K562 (cell line): ENCODE data around the gene CLCN6. TPM values are rescaled to one million over a fixed set of nuclear protein-coding genes. Genes with fewer than 3 reads are reported as not detected.

ENCODE experiments used
- ARID1B ChIP-seq: fragments of 450-650 bp; IDR thresholded peaks from 2 replicates; pipeline ENCODE4 v1.6.1; 2016; ENCODE audit warnings: antibody characterized with exemption, mild to moderate bottlenecking, inconsistent platforms
- CLOCK ChIP-seq: fragments of 250-450 bp; sonication (Bioruptor Pico); IDR thresholded peaks from 2 replicates; pipeline ENCODE4 v1.4.0; 2020; ENCODE audit warnings: mild to moderate bottlenecking, moderate library complexity, borderline replicate concordance
- ELF1 ChIP-seq: fragments of 200-800 bp; sonication (Bioruptor generic); IDR thresholded peaks from 2 replicates; pipeline ENCODE4 v1.6.1; 2016; ENCODE audit warnings: missing genetic modification characterization, missing compliant biosample characterization
- ETV5 ChIP-seq: sonication (generic); formaldehyde crosslinking; IDR thresholded peaks from 2 replicates; pipeline ENCODE4 v1.4.0; 2020; ENCODE audit warnings: low read depth, mild to moderate bottlenecking, missing genetic modification reagents
- FOXP4 ChIP-seq: sonication (generic); formaldehyde crosslinking; IDR thresholded peaks from 2 replicates; pipeline ENCODE4 v1.8.0; 2022; ENCODE audit warnings: mild to moderate bottlenecking, missing genetic modification reagents, borderline replicate concordance
- IRF9 ChIP-seq: fragments of 450-650 bp; IDR thresholded peaks from 2 replicates; pipeline ENCODE4 v1.6.1; 2016; ENCODE audit warnings: missing biosample characterization, missing genetic modification characterization
- KDM1A ChIP-seq, 2 experiments: fragments of 450-650 bp; IDR thresholded peaks; 2 replicates each; pipeline ENCODE4 v1.6.1; 2016; ENCODE audit warnings: mild to moderate bottlenecking in 2 of 2
- MAFF ChIP-seq: IDR thresholded peaks from 2 replicates; pipeline ENCODE4 v1.6.1; 2012; ENCODE audit warnings: low read length, improper control_type of control experiment
- MTA1 ChIP-seq: fragments of 450-650 bp; IDR thresholded peaks from 2 replicates; pipeline ENCODE4 v1.6.1; 2017; ENCODE audit warnings: borderline replicate concordance
- MXI1 ChIP-seq: IDR thresholded peaks from 2 replicates; pipeline ENCODE4 v1.6.1; 2011; ENCODE audit warnings: low read depth, mild to moderate bottlenecking, improper control_type of control experiment, low read length
- NBN ChIP-seq: fragments of 450-650 bp; IDR thresholded peaks from 2 replicates; pipeline ENCODE4 v1.6.1; 2016; ENCODE audit warnings: low read depth, mild to moderate bottlenecking
- SIRT6 ChIP-seq: IDR thresholded peaks from one replicate; pipeline ENCODE4 v1.6.1; 2012; ENCODE audit warnings: low read depth, mild to moderate bottlenecking, control low read depth, inconsistent platforms, low read length, moderate library complexity
- SMARCB1 ChIP-seq: IDR thresholded peaks from 2 replicates; pipeline ENCODE4 v1.6.1; 2011; ENCODE audit warnings: improper control_type of control experiment, low read depth; ENCODE audit not compliant: insufficient read length
- SRF ChIP-seq, 2 experiments: fragments of 250-450, 450-650 bp in 1 of 2; sonication (Bioruptor Pico) in 1 of 2; sonication (generic) in 1 of 2; formaldehyde crosslinking; IDR thresholded peaks; 2 replicates each; pipeline versions ENCODE4 v1.5.0 to v1.5.1; 2020 to 2022; ENCODE audit warnings: mild to moderate bottlenecking in 1 of 2, missing genetic modification reagents in 1 of 2
- TCF15 ChIP-seq: fragments of 250-450 bp; sonication (Bioruptor Pico); IDR thresholded peaks from 2 replicates; pipeline ENCODE4 v1.8.0; 2022; ENCODE audit warnings: moderate library complexity, mild to moderate bottlenecking, inconsistent platforms
- TCF3 ChIP-seq: sonication (generic); formaldehyde crosslinking; IDR thresholded peaks from 2 replicates; pipeline ENCODE4 v1.4.0; 2020; ENCODE audit warnings: mild to moderate bottlenecking, missing genetic modification reagents
- THRAP3 ChIP-seq: fragments of 450-650 bp; IDR thresholded peaks from 2 replicates; pipeline ENCODE4 v1.6.1; 2016; ENCODE audit warnings: mild to moderate bottlenecking, inconsistent platforms, borderline replicate concordance
- ZBED1 ChIP-seq: IDR thresholded peaks from 2 replicates; pipeline ENCODE4 v1.6.1; 2014
- ZBTB7A ChIP-seq: IDR thresholded peaks from 2 replicates; pipeline ENCODE4 v1.6.1; 2011; ENCODE audit warnings: low read depth, mild to moderate bottlenecking, low read length, moderate library complexity, borderline replicate concordance; ENCODE audit not compliant: control insufficient read depth
- ZC3H8 ChIP-seq: fragments of 450-650 bp; IDR thresholded peaks from 2 replicates; pipeline ENCODE4 v1.6.1; 2017
- ZSCAN32 ChIP-seq: fragments of 450-650 bp; formaldehyde crosslinking; IDR thresholded peaks from 2 replicates; pipeline ENCODE4 v1.4.0; 2020; ENCODE audit warnings: mild to moderate bottlenecking, moderate library complexity
- polyA plus RNA-seq, 8 experiments: library from polyadenylated mRNA; depleted of rRNA in 4 of 8; stranded (reverse) in 5 of 8; unstranded in 3 of 8; fragments of >200 nt; fragmentation: Nextera tagmentation in 2 of 8; fragmentation: Illumina TruSeq in 1 of 8; extraction: Ambion mirVana in 2 of 8; extraction: Trizol in 1 of 8; gene quantifications; 2 replicates each; pipeline versions ENCODE4 v1.2.1 to v1.2.3, GENCODE V29; 2011 to 2014; ENCODE audit warnings: inconsistent platforms in 1 of 8, missing spikeins in 1 of 8
- total RNA-seq, 7 experiments: library from RNA; depleted of rRNA in 6 of 7; stranded (reverse); fragments of >200 nt in 6 of 7; fragmentation: Illumina TruSeq in 2 of 7; extraction: Trizol in 2 of 7; gene quantifications; 2 replicates each; pipeline versions ENCODE4 v1.2.1 to v1.2.3, GENCODE V29; 2011 to 2021; ENCODE audit warnings: low replicate concordance in 1 of 7

The CLCN6 gene
- total and polyA plus RNA-seq, 9 of the 15 experiments (the other 6 are each of a cell fraction or from before 2014, with no cell fraction given), result 2.0 to 21.8 (median 13.6) TPM

GRCh38 chr1:11842154-11843041, 36.4 kb downstream of the CLCN6 start (continued):
- peak; percentile 52; the same call in 1 of the 2 replicates for TF ChIP-seq TCF15 (CRISPR knock-in tag)
- no peak for TF ChIP-seq FOXP4 (CRISPR knock-in tag)
- no peak for TF ChIP-seq ETV5 (CRISPR knock-in tag)
- TF ChIP-seq ARID1B, result peak; percentile 99
- no peak for TF ChIP-seq CLOCK (CRISPR knock-in tag)
- TF ChIP-seq MXI1, result peak; percentile 92
- TF ChIP-seq IRF9, result no peak
- no peak; the same call in 1 of the 2 replicates for TF ChIP-seq ZC3H8
- TF ChIP-seq ZSCAN32, result no peak
- TF ChIP-seq SRF (CRISPR knock-in tag; IDR thresholded peaks at IDR 0.05), result 0 out of 4 replicates have a peak, but pooled peaks of 1 of the 2 experiments have one; percentile 66
- no peak for TF ChIP-seq ELF1 (tag)
- TF ChIP-seq MTA1, result peak; percentile 84
- TF ChIP-seq ZBTB7A, result peak; percentile 50; the same call in 1 of the 2 replicates
- no peak for TF ChIP-seq THRAP3
- peak; percentile 73; the same call in 1 of the 2 replicates for TF ChIP-seq ZBED1
- no peak for TF ChIP-seq SIRT6
- peak; percentile 85 to 91; a peak in 3 of 4 replicates for TF ChIP-seq KDM1A (IDR thresholded peaks at IDR 0.05)
- TF ChIP-seq NBN, result peak; percentile 96
- no peak for TF ChIP-seq SMARCB1
- no peak for TF ChIP-seq MAFF
- TF ChIP-seq TCF3 (CRISPR knock-in tag), result peak; percentile 98
